Nephron progenitor cell (in vitro differentiated cells): ENCODE results near the gene TMEM62.

ENCODE experiments used
- DNase-seq: peaks from one replicate; pipeline ENCODE4 v3.0.0; 2021
- H3K27ac Mint-ChIP-seq: 2 replicates; pipeline ENCODE4 v1.8.0; 2021; ENCODE audit warnings: mild to moderate bottlenecking, moderate library complexity, mixed read lengths
- H3K27me3 Mint-ChIP-seq: 2 replicates; pipeline ENCODE4 v1.8.0; 2021; ENCODE audit warnings: mild to moderate bottlenecking, low read depth, mixed read lengths; ENCODE audit not compliant: poor library complexity
- H3K36me3 Mint-ChIP-seq: 2 replicates; pipeline ENCODE4 v1.8.0; 2021; ENCODE audit warnings: low read depth, mixed read lengths
- H3K4me1 Mint-ChIP-seq: 2 replicates; pipeline ENCODE4 v1.8.0; 2021; ENCODE audit warnings: mixed read lengths
- H3K4me3 Mint-ChIP-seq: 2 replicates; pipeline ENCODE4 v1.8.0; 2021; ENCODE audit warnings: mild to moderate bottlenecking, moderate library complexity, mixed read lengths
- H3K9me3 Mint-ChIP-seq: 2 replicates; pipeline ENCODE4 v1.8.0; 2021; ENCODE audit warnings: mild to moderate bottlenecking, moderate library complexity, mixed read lengths
- CTCF ChIP-seq: fragments of 200-600 bp; sonication (generic); IDR thresholded peaks from 2 replicates; pipeline ENCODE4 v1.5.0; 2021; ENCODE audit warnings: antibody characterized with exemption

TMEM62 gene

GRCh38 chr15:43134157-43134635 lies 810 bp downstream of the TMEM62 start:
- H3K27me3 Mint-ChIP-seq, result peaks cover 55% of the 10 kb centered on the region

GRCh38 chr15:43135351-43135750 lies 2.0 kb downstream of the TMEM62 start:
- H3K4me1 Mint-ChIP-seq, result peaks cover 10% of the 10 kb centered on the region
- peaks cover 17% of the 10 kb centered on the region for H3K36me3 Mint-ChIP-seq
- TF ChIP-seq CTCF, result no peak
- H3K27me3 Mint-ChIP-seq, result peaks cover 45% of the 10 kb centered on the region
- no peak overlapping the region for H3K27ac Mint-ChIP-seq
- no peaks in the 10 kb centered on the region for H3K9me3 Mint-ChIP-seq
- no peak overlapping the region for H3K4me3 Mint-ChIP-seq
- DNase-seq, result no peak

More at GRCh38 chr15:43134157-43134635, 810 bp downstream of the TMEM62 start:
- no peak overlapping the region for H3K27ac Mint-ChIP-seq
- peaks cover 10% of the 10 kb centered on the region for H3K4me1 Mint-ChIP-seq
- peak overlapping the region; percentile 87 for H3K4me3 Mint-ChIP-seq
- H3K36me3 Mint-ChIP-seq, result peaks cover 9% of the 10 kb centered on the region
- peak; percentile 7 for DNase-seq
- TF ChIP-seq CTCF, result no peak
- H3K9me3 Mint-ChIP-seq, result peaks cover 9% of the 10 kb centered on the region

GRCh38 chr15:43143203-43143941 lies 10.0 kb downstream of the TMEM62 start:
- peaks cover 6% of the 10 kb centered on the region for H3K9me3 Mint-ChIP-seq
- peaks cover 30% of the 10 kb centered on the region for H3K36me3 Mint-ChIP-seq
- no peak overlapping the region for H3K4me3 Mint-ChIP-seq
- no peaks in the 10 kb centered on the region for H3K4me1 Mint-ChIP-seq
- no peak overlapping the region for H3K27ac Mint-ChIP-seq
- H3K27me3 Mint-ChIP-seq, result no peaks in the 10 kb centered on the region
- no peak for DNase-seq
- TF ChIP-seq CTCF, result no peak

GRCh38 chr15:43144512-43144911 lies 11.1 kb downstream of the TMEM62 start:
- no peaks in the 10 kb centered on the region for H3K4me1 Mint-ChIP-seq
- no peak overlapping the region for H3K4me3 Mint-ChIP-seq
- H3K9me3 Mint-ChIP-seq, result peaks cover 6% of the 10 kb centered on the region

DNA sequence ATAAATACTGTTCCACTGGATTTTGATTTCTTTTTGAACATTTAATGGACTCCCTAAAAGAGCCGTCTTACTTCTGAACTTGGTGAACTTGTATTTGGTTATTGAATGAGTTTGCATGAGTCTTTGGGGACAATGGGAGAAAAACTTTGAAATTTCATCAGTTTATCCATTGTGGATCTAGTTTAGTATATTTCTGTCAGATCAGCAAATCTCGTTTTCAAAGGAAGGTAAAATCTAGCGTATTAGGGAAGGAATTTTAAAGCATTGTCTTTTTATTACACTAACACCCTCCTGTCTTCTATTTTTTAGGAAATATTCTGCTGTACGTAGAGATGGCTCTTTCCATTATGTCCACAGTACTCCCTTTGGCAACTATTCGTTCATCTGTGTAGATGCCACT lies 12.8 kb downstream of the TMEM62 start:
- Mint-ChIP-seq H3K9me3 (peaks cover 4% of the 10 kb centered on the region), H3K36me3 (peaks cover 7% of the 10 kb centered on the region), H3K27me3 (no peaks in the 10 kb centered on the region), H3K27ac (no peak overlapping the region), H3K4me3 (no peak overlapping the region), H3K4me1 (no peaks in the 10 kb centered on the region)
- TF ChIP-seq CTCF, result no peak
- DNase-seq, result no peak

More at GRCh38 chr15:43144512-43144911, 11.1 kb downstream of the TMEM62 start:
- no peak for DNase-seq
- H3K36me3 Mint-ChIP-seq, result peaks cover 20% of the 10 kb centered on the region
- no peaks in the 10 kb centered on the region for H3K27me3 Mint-ChIP-seq
- H3K27ac Mint-ChIP-seq, result no peak overlapping the region
- no peak for TF ChIP-seq CTCF
